ENCODE results near the gene RPAP3. TPM values are rescaled to one million over a fixed set of nuclear protein-coding genes. Genes with fewer than 3 reads are reported as not detected.

The RPAP3 gene
- total RNA-seq, 1 donor from 2014 or later = 11.6 TPM

DNA sequence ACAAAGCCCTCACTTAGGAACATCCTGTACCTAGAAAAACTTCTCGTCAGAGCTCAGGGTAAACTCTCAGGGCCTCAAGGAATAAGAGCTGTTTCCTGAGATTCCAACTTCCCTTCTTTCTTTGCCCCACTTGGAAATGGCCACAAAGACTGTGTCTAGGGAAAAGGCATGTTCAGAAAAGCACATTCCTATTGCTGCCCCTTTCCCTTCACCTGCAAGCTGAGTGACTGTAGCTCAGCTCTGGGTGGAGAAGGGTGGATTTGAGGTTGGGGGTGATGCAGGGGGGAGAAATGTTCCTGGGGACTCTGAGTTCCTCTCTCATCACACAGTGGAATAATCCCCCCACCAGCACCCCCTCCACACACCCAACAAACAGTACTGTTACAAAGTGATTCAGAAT lies 12.7 kb upstream of the RPAP3 start:
- no peak for DNase-seq

DNA sequence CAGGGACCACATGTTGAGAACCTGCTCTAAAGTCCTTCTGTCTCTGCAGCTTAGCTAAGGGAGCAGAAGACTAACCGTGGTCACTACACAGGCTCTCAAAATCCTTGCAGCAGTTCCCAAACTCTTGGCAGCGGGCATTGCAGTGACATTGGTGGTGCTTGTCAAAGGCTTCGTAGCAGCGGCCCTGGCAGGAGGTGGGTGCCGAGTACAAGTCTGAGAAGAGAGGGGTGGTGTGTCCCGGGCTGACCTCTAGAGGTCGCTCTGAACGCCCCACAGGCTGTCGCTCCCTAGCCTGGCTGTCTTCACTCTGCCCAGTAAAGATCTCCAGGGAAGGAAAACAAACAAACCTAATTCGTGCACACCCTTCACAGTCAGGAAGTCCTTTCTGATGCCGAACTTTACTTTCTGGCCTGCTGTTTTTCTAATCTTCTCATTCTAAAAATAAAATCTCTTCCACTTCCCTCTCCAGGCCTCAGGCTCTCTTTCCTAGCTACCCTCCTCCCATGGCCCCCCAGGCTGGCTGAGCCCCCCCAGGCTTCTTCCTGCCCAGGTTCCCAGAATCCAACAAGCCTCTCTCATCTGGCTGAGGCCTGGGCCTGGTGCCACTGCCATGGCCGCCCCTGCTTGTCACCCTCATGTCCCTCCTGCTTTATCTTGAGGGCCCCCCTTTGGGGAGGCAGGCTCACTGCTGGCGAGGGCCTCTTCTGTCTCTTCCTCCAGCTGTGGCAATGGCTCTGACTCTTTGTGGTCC lies 11.8 kb upstream of the RPAP3 start:
- DNase-seq = peak; percentile 91

DNA sequence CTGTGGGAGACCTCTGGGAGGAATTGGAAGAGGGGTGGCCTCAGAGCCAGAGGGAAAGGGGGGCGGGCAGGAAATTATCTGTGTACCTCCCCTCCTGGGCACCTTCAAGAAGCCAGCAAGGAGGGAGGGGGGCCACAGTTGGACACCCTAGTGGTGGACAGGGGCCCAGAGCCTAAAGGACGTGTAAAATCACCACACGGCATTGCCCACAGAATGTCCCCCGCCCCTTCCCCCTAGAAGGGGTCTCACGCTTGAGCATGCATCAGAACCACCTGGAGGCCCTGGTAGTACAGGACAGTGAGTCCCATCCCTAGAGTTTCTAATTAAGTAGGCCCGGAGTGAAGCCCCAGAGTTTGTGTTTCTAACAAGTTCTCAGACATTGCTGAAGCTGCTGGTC lies 11.2 kb upstream of the RPAP3 start:
- DNase-seq = no peak

DNA sequence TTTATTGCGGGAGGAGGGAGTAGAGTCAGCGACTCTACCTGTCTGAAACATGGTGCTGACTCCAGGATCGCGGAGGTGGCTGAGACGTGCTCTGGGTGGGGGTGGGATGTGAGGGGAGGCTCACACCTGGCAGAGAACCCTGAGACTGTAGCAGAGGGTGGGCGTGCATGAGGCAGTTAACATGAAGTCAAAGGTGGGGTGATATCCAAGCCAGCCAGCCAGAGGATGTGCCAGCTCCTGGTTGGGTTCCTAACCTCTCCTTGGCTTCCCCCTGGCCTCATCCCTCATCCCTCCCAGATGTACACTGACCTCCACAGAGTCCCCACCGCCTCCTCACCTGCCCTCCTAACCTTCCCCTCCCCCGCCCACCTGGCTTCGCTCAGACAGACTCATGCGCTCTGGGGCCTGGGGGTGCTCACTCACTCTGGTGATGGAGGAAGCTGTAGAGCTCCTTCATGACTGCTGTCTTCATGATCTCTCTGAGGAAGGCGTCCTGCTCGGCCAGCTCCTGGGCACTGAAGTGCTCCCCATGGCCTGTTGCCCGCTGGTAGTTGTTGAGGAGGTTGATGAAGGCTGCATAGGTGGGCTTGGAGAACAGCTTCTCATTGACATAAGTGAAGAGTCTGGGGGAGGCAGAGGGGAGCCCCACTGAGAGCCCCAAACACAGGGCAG lies 10.2 kb upstream of the RPAP3 start:
- DNase-seq = no peak

DNA sequence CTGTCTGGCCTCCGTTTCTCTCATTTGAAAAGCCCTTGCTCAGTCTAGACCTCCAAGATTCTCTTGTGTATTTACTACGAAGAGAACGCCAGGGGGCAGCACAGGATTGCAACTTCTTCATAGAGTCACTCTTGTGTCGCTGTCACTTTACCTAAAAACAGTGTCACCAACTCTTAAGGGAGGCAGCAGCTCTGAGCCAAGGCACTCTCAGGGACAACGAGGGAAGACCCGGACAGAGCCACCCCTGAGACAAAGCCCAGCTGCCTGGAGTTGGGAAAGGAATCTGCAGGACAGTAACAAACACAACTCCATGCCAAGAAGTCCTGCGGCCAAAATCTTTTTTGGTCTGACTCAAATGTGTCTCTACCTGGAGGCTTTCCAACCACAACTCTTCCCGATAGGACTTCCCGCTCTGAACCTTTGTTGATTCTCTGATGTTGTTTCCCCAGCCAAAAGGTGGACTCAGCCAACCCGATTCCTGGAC lies 9.6 kb upstream of the RPAP3 start:
- DNase-seq = peak; percentile 84

DNA sequence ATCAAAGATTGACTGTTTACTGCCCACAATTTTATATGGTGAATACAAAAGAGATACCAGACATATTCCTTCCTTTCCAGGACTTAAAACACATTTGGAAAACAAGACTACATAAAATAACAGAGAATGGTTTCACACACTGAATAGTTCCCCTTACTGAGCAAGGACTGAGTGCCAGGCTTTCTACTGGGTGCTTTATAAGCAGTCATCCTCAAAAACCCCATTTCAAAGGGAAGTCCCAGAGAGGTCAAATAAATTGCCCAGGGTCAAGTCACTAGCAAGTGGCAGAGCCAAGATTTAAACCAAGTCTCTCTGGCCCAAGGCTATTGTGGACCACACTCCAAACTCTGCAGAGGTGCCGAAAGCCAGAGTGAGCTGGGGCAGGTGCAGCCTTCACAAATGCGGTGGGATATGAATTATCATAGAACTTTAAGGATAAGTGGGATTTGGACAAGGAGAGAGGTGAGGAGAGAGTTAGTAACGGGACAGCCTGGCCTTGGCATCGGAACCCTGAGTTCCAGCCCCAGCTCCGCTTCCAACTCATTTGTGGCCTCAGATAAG lies 9.1 kb upstream of the RPAP3 start:
- DNase-seq = no peak

DNA sequence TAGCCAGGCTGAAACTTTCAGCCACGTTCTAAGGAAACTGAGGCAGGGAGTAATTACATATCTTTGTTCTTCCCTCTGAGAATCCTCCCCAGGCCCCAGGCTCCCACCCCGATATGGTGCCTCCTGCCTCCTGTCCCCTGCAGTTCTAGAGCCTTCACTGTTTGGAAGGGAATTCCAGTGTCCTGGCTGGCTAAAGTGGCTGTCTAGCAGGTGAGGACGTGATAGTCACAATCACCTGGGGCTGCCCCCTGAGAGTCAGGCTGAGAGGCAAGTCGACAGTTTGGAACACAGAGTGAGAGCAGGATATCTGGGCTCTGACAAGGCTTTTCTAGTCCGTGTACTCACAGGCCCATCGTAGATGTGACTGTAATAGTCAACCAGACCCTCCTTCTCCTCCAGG lies 6.3 kb upstream of the RPAP3 start:
- DNase-seq = no peak

DNA sequence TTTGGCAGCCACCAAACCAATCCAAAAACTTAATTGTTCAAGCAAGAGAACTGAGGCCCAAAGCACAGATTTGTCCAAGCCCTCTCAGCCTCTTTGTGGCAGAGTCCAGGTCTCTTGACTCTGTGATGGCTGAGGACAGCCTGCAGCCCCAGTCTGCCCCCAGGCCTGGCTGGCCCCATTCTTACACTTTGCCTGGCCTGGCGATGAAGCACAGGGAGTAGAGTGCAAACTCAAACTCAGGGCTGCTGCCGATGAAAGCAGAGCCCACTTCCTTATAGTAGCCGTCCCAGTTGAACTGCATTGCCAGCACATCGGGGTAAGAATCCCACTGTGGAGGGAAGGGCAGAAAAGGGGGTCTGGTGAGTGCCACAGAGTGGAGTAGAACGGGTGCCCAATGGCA lies 5.6 kb upstream of the RPAP3 start:
- DNase-seq = no peak

DNA sequence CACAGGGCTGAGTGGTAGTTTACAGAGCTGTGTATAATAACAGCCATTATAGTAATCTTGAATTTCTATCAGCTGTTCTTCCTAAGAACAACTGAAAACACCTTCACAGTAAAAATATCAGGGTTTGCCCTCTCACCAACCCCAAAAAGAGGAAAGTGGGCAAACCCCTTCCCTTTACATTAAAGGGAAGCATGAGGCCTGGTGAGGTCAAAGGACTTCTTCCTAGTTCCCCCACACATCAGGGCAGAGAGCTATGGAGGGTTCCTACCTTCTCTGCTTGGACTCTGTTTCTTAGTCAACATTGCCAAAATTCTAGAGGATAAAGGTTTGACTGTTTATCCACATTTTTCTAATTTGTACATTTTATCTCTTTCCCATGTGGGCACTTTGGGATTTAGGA lies 4.4 kb upstream of the RPAP3 start:
- no peak for DNase-seq

DNA sequence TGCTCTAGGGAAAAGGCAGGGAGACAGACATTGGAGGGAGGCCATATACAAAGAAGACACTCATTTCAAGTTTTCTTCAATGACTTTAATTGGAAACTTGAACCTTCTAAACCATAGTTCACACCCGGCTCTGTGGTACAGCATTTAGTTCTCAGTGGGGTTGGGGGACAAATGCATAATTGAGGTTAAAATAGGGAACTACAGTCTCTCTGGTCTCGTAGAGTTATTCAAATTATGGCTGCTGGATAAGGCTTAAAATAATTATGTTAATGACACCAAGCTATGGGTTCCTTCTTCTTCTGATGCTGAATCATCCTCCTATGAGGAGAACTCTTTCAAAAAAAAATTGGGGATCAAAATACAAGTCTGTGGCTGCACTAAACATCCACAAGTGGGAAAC lies 3.8 kb upstream of the RPAP3 start:
- no peak for DNase-seq

DNA sequence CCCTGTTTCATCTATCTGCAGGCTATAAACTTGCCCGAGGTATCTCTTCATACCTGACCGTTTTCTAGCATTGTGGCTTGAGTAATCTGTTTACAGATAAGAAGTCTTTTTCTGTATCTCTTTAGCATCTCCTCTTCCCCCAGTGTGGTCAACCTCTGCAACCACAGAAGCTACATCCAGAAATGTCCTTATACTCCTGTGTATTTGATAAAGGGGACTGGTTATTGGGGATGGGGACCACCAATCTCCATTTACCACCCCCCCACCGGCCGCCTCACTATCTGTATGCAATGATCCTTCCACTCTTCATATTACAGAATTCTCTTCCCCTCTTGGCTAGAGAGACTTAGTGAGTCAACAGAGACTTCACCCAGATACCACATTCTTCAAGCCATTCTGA lies 3.4 kb upstream of the RPAP3 start:
- no peak for DNase-seq

DNA sequence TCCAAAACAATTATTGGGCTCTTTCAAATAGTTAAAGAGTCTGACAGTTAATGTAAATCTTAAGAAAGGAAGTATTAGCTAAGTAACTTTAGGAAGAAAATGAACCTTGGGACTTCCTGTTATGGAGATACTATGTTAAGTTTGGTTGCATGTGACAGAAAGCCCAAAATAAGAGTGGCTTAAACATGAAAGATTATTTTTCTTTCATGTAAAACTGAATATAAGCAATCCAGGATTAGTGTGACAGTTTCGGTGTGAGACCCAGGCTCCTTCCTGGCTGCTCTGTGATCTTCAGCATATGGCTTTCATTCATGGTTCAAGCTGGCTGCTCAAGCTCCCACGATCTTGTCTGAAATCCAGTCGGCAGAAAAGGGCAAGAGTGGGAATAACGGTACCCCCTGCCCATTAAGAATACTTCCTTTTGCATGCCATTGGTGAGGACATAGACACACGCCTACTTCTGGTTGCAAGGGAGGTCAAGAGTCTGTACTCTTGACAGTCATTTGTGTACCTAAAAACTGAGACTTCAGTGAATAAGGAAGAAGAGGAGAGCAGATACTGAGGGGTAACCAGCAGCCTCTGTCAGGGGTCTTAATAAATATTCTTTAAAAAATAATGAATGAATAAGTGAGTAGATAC lies 2.2 kb upstream of the RPAP3 start:
- DNase-seq = no peak

DNA sequence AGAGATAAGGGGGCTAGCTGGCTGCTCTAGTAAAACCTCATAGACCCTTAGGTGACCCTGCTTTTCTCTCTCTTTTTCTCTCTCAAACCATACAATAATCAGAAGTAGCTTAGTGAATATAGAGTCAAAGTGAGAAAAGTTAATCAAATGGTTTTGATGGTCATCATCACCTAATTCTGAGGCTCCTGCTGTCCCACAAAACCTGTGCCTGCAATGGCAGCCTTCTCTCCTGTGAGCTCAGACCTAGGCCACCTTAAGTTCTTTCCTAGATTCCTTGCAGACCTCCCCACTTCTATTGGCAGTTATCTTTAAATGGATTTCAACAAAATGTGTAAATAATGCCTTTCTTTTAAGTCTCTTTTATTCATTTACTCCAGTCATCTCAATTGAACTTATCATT lies 1.5 kb upstream of the RPAP3 start:
- DNase-seq = no peak

DNA sequence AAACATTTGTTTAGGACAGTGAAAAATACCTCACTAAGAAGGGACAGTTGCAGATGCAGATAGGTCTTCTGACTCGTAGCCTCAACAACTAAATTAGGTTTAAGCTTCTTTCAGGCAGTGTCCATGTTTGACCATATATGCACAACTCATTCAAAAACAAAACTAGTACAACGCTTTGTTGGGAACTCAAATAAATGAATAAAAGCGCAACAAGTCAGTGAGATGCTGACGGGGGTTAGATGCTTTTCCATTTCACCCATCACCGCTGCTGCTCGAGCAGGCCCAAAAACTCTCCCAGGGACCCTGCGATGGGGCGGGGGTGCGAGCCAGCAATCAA lies 633 bp downstream of the RPAP3 start:
- peak; percentile 6 for DNase-seq

DNA sequence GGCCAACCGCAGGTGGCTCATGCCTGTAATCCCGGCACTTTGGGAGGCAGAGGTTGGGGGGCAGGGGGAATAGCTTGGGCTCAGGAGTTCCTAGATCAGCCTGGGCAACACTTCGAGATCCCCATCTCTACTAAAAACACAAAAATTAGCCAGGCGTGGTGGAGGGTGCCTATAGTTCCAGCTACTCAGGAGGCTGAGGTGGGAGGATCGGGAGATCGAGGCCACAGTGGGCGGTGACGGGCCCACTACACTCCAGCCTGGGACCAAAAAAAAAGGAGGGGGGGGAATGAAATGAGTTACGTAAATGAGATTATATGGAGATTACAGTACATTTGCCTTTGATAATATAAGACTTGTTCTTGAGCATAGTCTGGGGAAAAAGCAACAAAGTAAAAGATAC lies 1.1 kb downstream of the RPAP3 start:
- no peak for DNase-seq

DNA sequence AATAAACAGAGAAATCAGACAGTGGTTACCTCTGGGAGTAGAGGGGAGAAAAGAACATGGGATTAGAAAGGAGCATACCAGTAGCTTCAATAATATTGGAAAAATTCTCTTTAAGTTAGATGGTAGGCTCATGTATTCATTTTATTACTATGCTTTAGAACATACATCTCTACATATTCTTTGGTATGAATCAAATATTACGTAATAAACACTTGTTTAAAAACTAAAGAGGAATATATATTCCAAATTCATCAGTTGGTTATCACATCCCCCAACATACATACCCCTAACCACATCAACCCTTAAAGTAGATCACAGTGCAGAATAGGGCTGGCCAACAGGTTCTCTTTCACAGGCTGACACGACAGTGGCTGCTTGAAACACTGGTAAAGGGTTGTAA lies 5.6 kb downstream of the RPAP3 start:
- DNase-seq = no peak

DNA sequence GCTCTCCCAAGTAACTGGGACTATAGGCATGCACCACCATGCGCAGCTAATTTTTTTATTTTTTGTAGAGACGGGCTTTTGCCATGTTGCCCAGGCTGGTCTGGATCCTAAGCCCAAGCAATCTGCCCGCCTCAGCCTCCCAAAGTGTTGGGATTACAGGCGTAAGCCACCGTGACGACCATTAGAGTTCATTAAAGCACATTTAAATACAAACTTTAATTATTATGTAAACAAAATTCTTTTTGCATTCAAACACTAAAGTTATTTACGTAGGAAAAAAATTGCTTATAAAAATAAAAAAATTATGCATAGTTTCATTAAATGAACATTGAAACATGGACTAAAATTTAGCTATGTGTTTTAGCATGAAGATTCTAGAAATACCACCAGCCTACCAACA lies 7.2 kb downstream of the RPAP3 start:
- no peak for DNase-seq

DNA sequence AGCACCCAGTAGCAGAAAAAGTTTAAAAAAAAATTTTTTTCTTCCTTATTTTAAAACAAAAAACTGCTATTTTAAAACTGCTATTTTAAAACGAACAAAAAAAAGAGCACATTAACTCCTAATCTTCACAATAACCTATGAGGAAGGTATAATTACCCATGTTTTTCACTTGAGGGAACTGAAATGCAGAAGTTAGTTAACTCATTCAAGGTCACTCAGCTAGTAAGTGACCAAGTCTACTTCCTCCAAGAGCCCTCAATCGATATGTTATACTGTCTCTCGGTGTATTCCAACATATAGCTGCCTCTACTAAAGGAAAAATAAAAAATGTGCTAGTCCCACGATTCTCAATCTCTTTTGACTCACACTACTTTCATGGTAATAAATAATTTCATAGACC lies 7.8 kb downstream of the RPAP3 start:
- DNase-seq = no peak

DNA sequence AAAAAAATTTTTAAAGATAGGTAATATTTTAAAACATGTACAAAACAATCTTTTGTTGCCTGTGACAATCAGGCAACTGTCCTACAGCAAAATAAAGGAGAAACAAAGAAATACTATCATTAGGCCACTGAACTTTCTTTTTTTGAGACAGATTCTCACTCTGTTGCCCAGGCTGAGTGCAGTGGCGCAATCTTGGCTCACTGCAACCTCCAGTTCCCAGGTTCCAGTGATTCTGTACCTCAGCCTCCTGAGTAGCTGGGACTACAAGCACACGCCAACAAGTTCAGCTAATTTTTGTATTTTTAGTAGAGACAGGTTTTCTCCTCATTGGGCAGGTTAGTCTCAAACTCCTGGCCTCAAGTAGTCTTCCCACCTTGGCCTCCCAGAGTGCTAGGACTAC lies 16.6 kb downstream of the RPAP3 start:
- no peak for DNase-seq

DNA sequence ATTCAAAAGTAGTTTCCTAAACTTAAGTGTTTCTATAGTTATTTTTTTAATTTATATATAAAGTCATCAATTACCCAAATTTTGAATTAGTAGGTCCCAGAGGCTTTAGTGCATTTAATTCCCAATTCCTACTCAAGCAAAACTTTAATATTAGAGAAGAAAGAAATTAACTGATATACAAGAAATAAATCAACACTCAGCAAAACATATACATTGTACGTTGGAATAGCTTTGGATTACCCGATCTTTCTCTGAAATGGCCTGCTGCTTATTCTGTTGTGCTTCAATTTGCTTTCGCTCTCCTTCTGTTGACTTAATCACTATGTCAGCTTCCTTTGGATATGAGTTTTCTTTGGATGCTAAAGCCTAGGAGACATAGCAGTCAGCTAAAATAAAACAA lies 18.2 kb downstream of the RPAP3 start:
- DNase-seq = no peak

DNA sequence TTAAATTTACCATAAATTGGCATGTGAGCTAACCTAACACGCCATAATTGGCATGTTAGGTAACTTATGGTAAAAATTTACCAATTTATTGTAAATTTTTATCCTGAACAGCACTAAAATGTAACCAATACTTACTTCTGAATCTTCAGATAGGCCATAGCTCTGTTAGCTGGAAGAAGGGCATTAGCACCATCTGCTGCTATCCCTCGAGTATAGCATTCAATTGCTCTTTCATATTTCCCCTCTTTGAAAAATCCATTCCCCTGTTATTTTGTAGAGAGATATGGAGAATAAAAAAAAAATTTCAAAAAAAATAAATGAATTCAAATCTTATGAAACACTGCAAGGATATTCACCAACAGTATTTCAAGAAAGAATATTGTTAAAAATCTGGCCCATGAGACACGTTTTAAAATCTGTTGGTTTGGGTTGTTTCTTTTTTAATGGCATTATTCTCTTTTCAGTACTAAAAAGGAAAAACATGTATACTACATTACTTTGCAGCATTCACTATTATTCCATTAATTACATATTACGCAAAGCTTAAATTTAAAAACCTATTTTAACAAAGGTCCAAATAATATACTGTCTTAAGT lies 19.1 kb downstream of the RPAP3 start:
- DNase-seq = peak; percentile 73

DNA sequence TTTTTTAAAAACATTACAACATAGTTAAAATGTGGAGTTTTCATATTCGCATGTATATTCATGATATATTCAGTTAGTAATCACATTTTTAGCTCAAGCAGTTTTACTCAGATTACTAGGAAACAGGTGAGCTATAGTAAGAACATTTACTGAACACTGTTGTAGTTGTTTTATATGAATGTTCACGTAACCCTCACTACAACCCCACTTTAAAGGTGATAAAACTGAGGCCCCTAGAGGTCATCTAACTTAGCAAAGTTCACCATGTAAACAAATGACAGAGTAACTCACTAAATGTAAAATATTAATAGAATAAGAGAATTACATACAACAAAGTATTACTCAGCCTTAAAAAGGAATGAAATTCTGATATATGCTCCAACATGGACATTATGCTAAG lies 26.0 kb downstream of the RPAP3 start:
- no peak for DNase-seq

DNA sequence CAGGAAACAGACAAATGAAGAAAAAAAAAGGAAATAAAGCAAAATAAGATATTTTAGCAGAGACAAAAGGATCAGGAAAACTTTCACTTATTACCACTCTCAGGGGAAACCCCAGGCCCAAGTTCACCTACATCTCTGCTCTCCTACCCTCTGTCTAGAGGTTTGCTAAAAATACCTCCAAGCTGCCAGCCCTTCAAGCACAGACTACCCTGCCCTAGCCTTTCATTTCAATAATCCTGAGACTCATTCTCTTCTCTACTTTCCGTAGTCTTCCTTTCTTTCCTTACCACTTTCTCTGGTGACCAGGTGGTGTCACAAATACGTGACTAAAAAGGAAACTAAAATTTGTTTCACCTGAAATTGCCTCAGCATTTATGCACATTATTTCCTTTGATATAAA lies 33.8 kb downstream of the RPAP3 start:
- no peak for DNase-seq

Measured in dermis blood vessel endothelial cell (primary cell).